HEK293T (cell line): Measurements from ENCODE around the gene IL17RC.
A peak's percentile ranks its signal among the peaks of the same experiment; 100 is the strongest.

Experiments
- CTCF ChIA-PET: fragments of 350-600 bp; formaldehyde crosslinking; extraction: SDS; loops from one replicate; lab custom pipeline; 2021; ENCODE audit warnings: antibody characterized with exemption, inconsistent platforms; lab: Yijun Ruan, JAX
- POLR2A ChIA-PET: fragments of 350-600 bp; formaldehyde crosslinking; extraction: SDS; loops from one replicate; lab custom pipeline; 2020; ENCODE audit warnings: antibody characterized with exemption, inconsistent platforms; lab: Yijun Ruan, JAX
- DNase-seq: peaks from one replicate; pipeline ENCODE4 v3.0.0; 2012; ENCODE audit warnings: mixed read lengths; ENCODE audit errors: extremely low spot score
- ARNT ChIP-seq: fragments of 450-650 bp; IDR thresholded peaks from 2 replicates; pipeline ENCODE4 v1.6.1; 2017; ENCODE audit warnings: mild to moderate bottlenecking
- BHLHE40 ChIP-seq: fragments of 450-650 bp; IDR thresholded peaks from 2 replicates; pipeline ENCODE4 v1.6.1; 2016; ENCODE audit warnings: mild to moderate bottlenecking, moderate library complexity, borderline replicate concordance
- CTBP1 ChIP-seq: fragments of 450-650 bp; IDR thresholded peaks from 2 replicates; pipeline ENCODE4 v1.6.1; 2016; ENCODE audit warnings: borderline replicate concordance
- ELF4 ChIP-seq: fragments of 450-650 bp; IDR thresholded peaks from 2 replicates; pipeline ENCODE4 v1.6.1; 2017; ENCODE audit warnings: antibody characterized with exemption
- FOXA1 ChIP-seq: fragments of 450-650 bp; IDR thresholded peaks from 2 replicates; pipeline ENCODE4 v1.6.1; 2016; ENCODE audit warnings: mild to moderate bottlenecking
- FOXK2 ChIP-seq: fragments of 450-650 bp; IDR thresholded peaks from 2 replicates; pipeline ENCODE4 v1.6.1; 2016; ENCODE audit warnings: mild to moderate bottlenecking
- FOXM1 ChIP-seq: fragments of 450-650 bp; IDR thresholded peaks from 2 replicates; pipeline ENCODE4 v1.6.1; 2017; ENCODE audit warnings: mild to moderate bottlenecking, borderline replicate concordance
- HDGF ChIP-seq: fragments of 450-650 bp; IDR thresholded peaks from 2 replicates; pipeline ENCODE4 v1.6.1; 2017; ENCODE audit warnings: antibody characterized with exemption, borderline replicate concordance
- L3MBTL2 ChIP-seq: fragments of 450-650 bp; conservative IDR thresholded peaks from 2 replicates; pipeline ENCODE4 v1.6.1; 2016; ENCODE audit warnings: mild to moderate bottlenecking
- LEF1 ChIP-seq: fragments of 450-650 bp; IDR thresholded peaks from 2 replicates; pipeline ENCODE4 v1.6.1; 2017; ENCODE audit warnings: mild to moderate bottlenecking, borderline replicate concordance
- NFRKB ChIP-seq: fragments of 450-650 bp; IDR thresholded peaks from 2 replicates; pipeline ENCODE4 v1.6.1; 2016; ENCODE audit warnings: mild to moderate bottlenecking, moderate library complexity
- PKNOX1 ChIP-seq: fragments of 450-650 bp; IDR thresholded peaks from 2 replicates; pipeline ENCODE4 v1.6.1; 2016
- SP1 ChIP-seq: fragments of 450-650 bp; IDR thresholded peaks from 2 replicates; pipeline ENCODE4 v1.6.1; 2017
- SUZ12 ChIP-seq: fragments of 450-650 bp; IDR thresholded peaks from 2 replicates; pipeline ENCODE4 v1.6.1; 2016; ENCODE audit warnings: mild to moderate bottlenecking
- TARDBP ChIP-seq: fragments of 450-650 bp; IDR thresholded peaks from 2 replicates; pipeline ENCODE4 v1.6.1; 2016
- ZNF384 ChIP-seq: fragments of 450-650 bp; IDR thresholded peaks from 2 replicates; pipeline ENCODE4 v1.6.1; 2016

IL17RC gene

GRCh38 chr3:9932535-9932842 is 15.6 kb downstream of the IL17RC start:
- DNase-seq: no peak
- TF ChIP-seq ARNT (no peak), FOXM1 (no peak), HDGF (no peak), PKNOX1 (no peak), ZNF384 (no peak), SP1 (no peak), L3MBTL2 (no peak), FOXK2 (no peak), NFRKB (no peak), TARDBP (no peak)
- ChIA-PET CTCF (interaction anchor here (0.7 to 3.5 kb wide), 7 partner anchors 9 to 44 kb away, joined by 3 to 26 read pairs (median 7); partner anchors contain the start of genes IL17RE and JAGN1), POLR2A (interaction anchor here (1.0 to 4.3 kb wide), 11 partner anchors 9 to 89 kb away, joined by 3 to 52 read pairs (median 6); partner anchors contain the start of genes IL17RE and RPUSD3)

GRCh38 chr3:9932843-9933560 is 16.1 kb downstream of the IL17RC start:
- CTCF ChIA-PET: interaction anchor here (0.6 to 3.5 kb wide), 10 partner anchors 9 to 830 kb away, joined by 3 to 26 read pairs (median 3); partner anchors contain the start of genes IL17RE and JAGN1
- TF ChIP-seq TARDBP: no peak
- peak; percentile 52; the same call in 1 of the 2 replicates for TF ChIP-seq CTBP1
- no peak for TF ChIP-seq SUZ12
- no peak for TF ChIP-seq ZNF384
- no peak for TF ChIP-seq FOXA1
- peak; percentile 96 for TF ChIP-seq L3MBTL2
- TF ChIP-seq FOXM1: peak; percentile 40; the same call in 1 of the 2 replicates
- POLR2A ChIA-PET: interaction anchor here (0.5 to 4.3 kb wide), 20 partner anchors 10 to 500 kb away, joined by 3 to 52 read pairs (median 4); partner anchors contain the start of genes ARPC4, IL17RC, IL17RE and JAGN1
- DNase-seq: peak; percentile 79

- POLR2A ChIA-PET: interaction anchor here (0.5 to 4.3 kb wide), 17 partner anchors 9 to 499 kb away, joined by 3 to 52 read pairs (median 6); partner anchors contain the start of genes ARPC4, IL17RC, IL17RE and JAGN1
- peak; percentile 94 for DNase-seq
- CTCF ChIA-PET: interaction anchor here (0.6 to 3.5 kb wide), 6 partner anchors 9 to 86 kb away, joined by 3 to 26 read pairs (median 3); partner anchors contain the start of gene JAGN1
- TF ChIP-seq HDGF (no peak), L3MBTL2 (peak; percentile 84)
Measured at GRCh38 chr3:9933561-9934234, 16.8 kb downstream of the IL17RC start, which contains the start of gene CRELD1. TSS of gene CRELD1 (plus strand) at chr3:9933834. CDS start at chr3:9934439, 605 bp downstream.

DNA sequence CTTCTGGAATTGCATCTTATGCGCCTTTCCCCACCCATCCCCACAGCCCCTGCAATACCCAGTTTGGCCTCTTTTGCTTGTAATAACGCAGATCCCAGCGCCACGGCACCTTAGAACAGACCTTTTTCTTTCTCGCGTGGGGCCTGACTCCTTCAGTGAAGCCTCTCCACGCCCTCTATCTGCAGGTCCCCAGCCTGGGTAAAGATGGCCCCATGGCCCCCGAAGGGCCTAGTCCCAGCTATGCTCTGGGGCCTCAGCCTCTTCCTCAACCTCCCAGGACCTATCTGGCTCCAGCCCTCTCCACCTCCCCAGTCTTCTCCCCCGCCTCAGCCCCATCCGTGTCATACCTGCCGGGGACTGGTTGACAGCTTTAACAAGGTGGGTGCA is 17.3 kb downstream of the IL17RC start:
- CTCF ChIA-PET: interaction anchor here (0.6 to 3.5 kb wide), 2 partner anchors 10 to 12 kb away, joined by 3 to 26 read pairs; no protein-coding TSS in a partner anchor
- POLR2A ChIA-PET: interaction anchor here (0.8 to 4.3 kb wide), 6 partner anchors 9 to 91 kb away, joined by 3 to 52 read pairs (median 12); partner anchors contain the start of genes JAGN1 and RPUSD3
- DNase-seq: no peak
- TF ChIP-seq CTBP1: no peak
- TF ChIP-seq LEF1: no peak
- TF ChIP-seq TARDBP: no peak
- TF ChIP-seq PKNOX1: no peak
- no peak for TF ChIP-seq ARNT
- TF ChIP-seq BHLHE40: no peak
- no peak for TF ChIP-seq SP1
- no peak for TF ChIP-seq FOXA1
- no peak for TF ChIP-seq L3MBTL2
- no peak for TF ChIP-seq SUZ12
- no peak for TF ChIP-seq ELF4
- TF ChIP-seq FOXK2: no peak
- no peak for TF ChIP-seq FOXM1
- TF ChIP-seq ZNF384: no peak

DNA sequence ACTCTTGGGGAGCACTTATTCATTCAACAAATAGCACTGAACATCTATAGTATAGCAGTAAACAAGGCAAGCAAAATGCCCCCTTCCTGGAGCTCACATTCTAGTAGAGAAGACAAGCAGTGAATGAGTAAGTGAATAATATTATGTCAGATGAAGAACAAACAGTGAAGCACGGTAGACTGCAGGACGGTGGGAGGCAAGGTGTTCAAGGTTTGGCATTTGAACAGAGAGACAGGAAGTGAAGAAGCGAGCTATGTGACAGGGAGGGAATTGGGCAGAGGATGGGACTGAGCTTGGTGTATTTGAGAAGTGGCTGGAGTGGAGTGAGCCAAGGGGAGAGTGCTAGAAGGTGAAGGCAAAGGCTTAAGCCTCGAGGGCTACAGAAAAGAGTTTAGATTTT is 18.1 kb downstream of the IL17RC start:
- no peak for TF ChIP-seq FOXA1
- no peak for TF ChIP-seq FOXK2
- TF ChIP-seq HDGF: no peak
- TF ChIP-seq ARNT: no peak
- TF ChIP-seq TARDBP: no peak
- no peak for TF ChIP-seq FOXM1
- TF ChIP-seq ZNF384: no peak
- TF ChIP-seq L3MBTL2: no peak
- no peak for TF ChIP-seq NFRKB
- TF ChIP-seq ELF4: no peak
- no peak for TF ChIP-seq PKNOX1
- TF ChIP-seq BHLHE40: no peak
- ChIA-PET POLR2A (interaction anchor here (0.8 to 4.3 kb wide), 4 partner anchors 12 to 91 kb away, joined by 3 to 52 read pairs (median 6); partner anchors contain the start of genes JAGN1 and RPUSD3), CTCF (interaction anchor here (3.5 kb wide), 1 partner anchor 12 kb away, joined by 26 read pairs; no protein-coding TSS in a partner anchor)
- no peak for DNase-seq

DNA sequence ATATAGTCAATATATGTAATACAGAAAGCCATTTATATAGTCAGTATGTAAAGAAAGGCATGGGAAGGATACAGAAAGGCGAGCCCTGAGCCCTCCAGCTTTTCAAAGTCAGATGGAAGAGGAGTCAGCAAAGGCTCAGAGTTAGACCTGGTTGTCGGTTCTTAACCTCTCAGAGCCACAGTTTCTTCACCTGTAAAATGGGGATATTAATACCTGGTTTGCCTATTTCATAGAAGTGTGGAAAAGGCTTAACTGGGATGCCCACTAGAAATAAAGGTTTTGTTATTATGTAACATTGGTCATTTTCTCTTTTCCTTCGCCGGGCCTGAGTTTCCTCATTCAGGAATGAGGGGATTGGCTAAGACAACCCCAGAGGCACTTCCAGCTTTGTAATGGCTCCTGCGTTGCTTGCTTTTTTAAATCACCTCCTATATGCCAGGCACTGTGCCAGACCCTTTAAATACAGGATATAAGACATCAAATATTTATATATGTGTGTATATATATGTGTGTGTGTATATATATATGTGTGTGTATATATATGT is 19.1 kb downstream of the IL17RC start:
- ChIA-PET CTCF (no interaction called here), POLR2A (interaction anchor here (1.0 kb wide), 1 partner anchor 92 kb away, joined by 4 read pairs; the partner anchor contains the start of gene RPUSD3)
- TF ChIP-seq FOXM1 (no peak), ARNT (no peak), BHLHE40 (no peak), FOXA1 (no peak), HDGF (no peak), NFRKB (no peak), PKNOX1 (no peak), SP1 (no peak), TARDBP (no peak), FOXK2 (no peak), L3MBTL2 (no peak), LEF1 (no peak), ELF4 (no peak), SUZ12 (no peak), ZNF384 (no peak), CTBP1 (no peak)
- no peak for DNase-seq
